Hindlimb muscle (tissue), 1 donor: ENCODE data around the gene CTNNA2. TPM values are rescaled to one million over a fixed set of nuclear protein-coding genes. Genes with fewer than 3 reads are reported as not detected.
"Not testable (repeated sequence)": the region's sequence is repeated elsewhere in the genome, so short reads cannot be mapped to it uniquely, and the experiment has no call there.

Source experiments
- DNase-seq: peaks from one replicate; pipeline ENCODE4 v3.0.0-alpha.2; 2013
- polyA plus RNA-seq: library from polyadenylated mRNA; unstranded; fragments of 120-200 nt; gene quantifications from one replicate; pipeline ENCODE4 v1.2.1, GENCODE V29; 2013; ENCODE audit not compliant: insufficient read length

The CTNNA2 gene
- polyA plus RNA-seq, 1 donor: 0.59 TPM

GRCh38 chr2:80153768-80154167 lies 640.9 kb downstream of the CTNNA2 start:
- DNase-seq: no peak

GRCh38 chr2:80154231-80154915 lies 641.5 kb downstream of the CTNNA2 start:
- DNase-seq: no peak

- DNase-seq: no peak
Measured at GRCh38 chr2:80164375-80164774, 651.5 kb downstream of the CTNNA2 start.

GRCh38 chr2:80166483-80167171 lies 653.8 kb downstream of the CTNNA2 start:
- DNase-seq: no peak

GRCh38 chr2:80167284-80167808 lies 654.5 kb downstream of the CTNNA2 start:
- no peak for DNase-seq

- DNase-seq: no peak
Measured at GRCh38 chr2:80168037-80168436, 655.2 kb downstream of the CTNNA2 start.

GRCh38 chr2:80168801-80169200 lies 656.0 kb downstream of the CTNNA2 start:
- no peak for DNase-seq

GRCh38 chr2:80169811-80170594 lies 657.2 kb downstream of the CTNNA2 start:
- DNase-seq: no peak

GRCh38 chr2:80185091-80185490 lies 672.2 kb downstream of the CTNNA2 start:
- DNase-seq: no peak

GRCh38 chr2:80186262-80186661 lies 673.4 kb downstream of the CTNNA2 start:
- DNase-seq: no peak

- DNase-seq: no peak
Measured at GRCh38 chr2:80187156-80187555, 674.3 kb downstream of the CTNNA2 start.

- DNase-seq: no peak
Measured at GRCh38 chr2:80190166-80190565, 677.3 kb downstream of the CTNNA2 start.

- no peak for DNase-seq
Measured at GRCh38 chr2:80193566-80193965, 680.7 kb downstream of the CTNNA2 start.

- DNase-seq: no peak
Measured at GRCh38 chr2:80195034-80195433, 682.2 kb downstream of the CTNNA2 start.

GRCh38 chr2:80198042-80198441 lies 685.2 kb downstream of the CTNNA2 start:
- DNase-seq: no peak

GRCh38 chr2:80199504-80199903 lies 686.7 kb downstream of the CTNNA2 start:
- no peak for DNase-seq

GRCh38 chr2:80203929-80204328 lies 691.1 kb downstream of the CTNNA2 start:
- DNase-seq: not testable (repeated sequence)

- DNase-seq: no peak
Measured at GRCh38 chr2:80205498-80205897, 692.6 kb downstream of the CTNNA2 start.

GRCh38 chr2:80209458-80209857 lies 696.6 kb downstream of the CTNNA2 start:
- DNase-seq: no peak

GRCh38 chr2:80217446-80217845 lies 704.6 kb downstream of the CTNNA2 start:
- DNase-seq: no peak

- DNase-seq: no peak
Measured at GRCh38 chr2:80222644-80223043, 709.8 kb downstream of the CTNNA2 start.

GRCh38 chr2:80231421-80231820 lies 718.6 kb downstream of the CTNNA2 start:
- DNase-seq: no peak

- DNase-seq: no peak
Measured at GRCh38 chr2:80233333-80233732, 720.5 kb downstream of the CTNNA2 start.
